ENCODE results near the gene TMEM245.

- TF ChIP-seq EP300 (IDR thresholded peaks at IDR 0.05) = no peak
- no peak for TF ChIP-seq CTCF (IDR thresholded peaks at IDR 0.05)
- TF ChIP-seq POLR2A (IDR thresholded peaks at IDR 0.05; ENCODE audit: low read depth) = no peak
- no peak for TF ChIP-seq POLR2AphosphoS5 (IDR thresholded peaks at IDR 0.05)
Observed at GRCh38 chr9:109040571-109040970, 79.2 kb downstream of the TMEM245 start.

All from esophagus muscularis mucosa (tissue), 4 donors.